ENCODE data around the gene DNM1. TPM values are rescaled to one million over a fixed set of nuclear protein-coding genes. Genes with fewer than 3 reads are reported as not detected.

DNM1 gene
- 10 to 100 TPM; 14.5 to 85.8 (median 54.4) TPM for total RNA-seq

DNA sequence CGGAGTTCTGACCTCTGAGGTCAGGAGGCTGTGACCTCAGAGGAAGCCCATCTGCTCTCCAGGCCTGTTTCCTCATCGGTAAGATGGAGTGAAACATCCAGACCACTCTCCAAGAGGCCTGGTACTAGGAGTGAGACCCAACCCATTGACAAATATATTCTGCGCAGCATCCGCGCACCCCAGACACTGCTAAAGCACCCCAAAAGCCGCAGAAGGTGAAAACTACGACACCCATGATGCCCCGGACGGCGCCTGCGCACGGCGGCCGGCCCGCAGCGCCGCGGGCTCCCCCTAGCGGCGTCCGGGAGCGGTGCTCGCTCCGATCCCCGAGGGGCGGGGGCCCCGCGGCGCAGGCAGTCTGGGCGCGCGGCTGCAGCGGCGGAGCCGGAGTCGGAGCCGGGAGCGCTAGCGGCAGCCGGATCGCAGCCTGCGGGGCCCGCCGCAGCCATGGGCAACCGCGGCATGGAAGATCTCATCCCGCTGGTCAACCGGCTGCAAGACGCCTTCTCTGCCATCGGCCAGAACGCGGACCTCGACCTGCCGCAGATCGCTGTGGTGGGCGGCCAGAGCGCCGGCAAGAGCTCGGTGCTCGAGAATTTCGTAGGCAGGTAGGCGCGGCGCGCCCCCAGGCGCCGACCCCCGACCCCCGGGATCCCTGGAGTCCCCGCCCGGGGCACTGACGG lies at the start of gene DNM1:
Gene DNM1 (plus strand): TSS at position 356 of the 683 bp plus-strand sequence. CDS start 92 bp downstream, at position 448.
- TF ChIP-seq, protein P1, sequence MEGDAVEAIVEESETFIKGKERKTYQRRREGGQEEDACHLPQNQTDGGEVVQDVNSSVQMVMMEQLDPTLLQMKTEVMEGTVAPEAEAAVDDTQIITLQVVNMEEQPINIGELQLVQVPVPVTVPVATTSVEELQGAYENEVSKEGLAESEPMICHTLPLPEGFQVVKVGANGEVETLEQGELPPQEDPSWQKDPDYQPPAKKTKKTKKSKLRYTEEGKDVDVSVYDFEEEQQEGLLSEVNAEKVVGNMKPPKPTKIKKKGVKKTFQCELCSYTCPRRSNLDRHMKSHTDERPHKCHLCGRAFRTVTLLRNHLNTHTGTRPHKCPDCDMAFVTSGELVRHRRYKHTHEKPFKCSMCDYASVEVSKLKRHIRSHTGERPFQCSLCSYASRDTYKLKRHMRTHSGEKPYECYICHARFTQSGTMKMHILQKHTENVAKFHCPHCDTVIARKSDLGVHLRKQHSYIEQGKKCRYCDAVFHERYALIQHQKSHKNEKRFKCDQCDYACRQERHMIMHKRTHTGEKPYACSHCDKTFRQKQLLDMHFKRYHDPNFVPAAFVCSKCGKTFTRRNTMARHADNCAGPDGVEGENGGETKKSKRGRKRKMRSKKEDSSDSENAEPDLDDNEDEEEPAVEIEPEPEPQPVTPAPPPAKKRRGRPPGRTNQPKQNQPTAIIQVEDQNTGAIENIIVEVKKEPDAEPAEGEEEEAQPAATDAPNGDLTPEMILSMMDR (IDR thresholded peaks at IDR 0.05): peak; percentile 79 to 99 (median 98)
- TF ChIP-seq POLR2A (IDR thresholded peaks at IDR 0.05): no peak
- peak; percentile 40 to 79 (median 75) for DNase-seq
- Histone ChIP-seq H3K36me3 (no peaks in the 10 kb centered on the region), H3K9me3 (no peaks in the 10 kb centered on the region), H3K4me3 (peak within 1 kb of the TSS; percentile 54 to 79 (median 73)), H3K27me3 (no peaks in the 10 kb centered on the region), H3K4me1 (peaks cover 0 to 20% (median 9%) of the 10 kb centered on the region in 4 donors), H3K27ac (peak within 1 kb of the TSS in 2 of 4 donors; percentile 11 to 61)

DNA sequence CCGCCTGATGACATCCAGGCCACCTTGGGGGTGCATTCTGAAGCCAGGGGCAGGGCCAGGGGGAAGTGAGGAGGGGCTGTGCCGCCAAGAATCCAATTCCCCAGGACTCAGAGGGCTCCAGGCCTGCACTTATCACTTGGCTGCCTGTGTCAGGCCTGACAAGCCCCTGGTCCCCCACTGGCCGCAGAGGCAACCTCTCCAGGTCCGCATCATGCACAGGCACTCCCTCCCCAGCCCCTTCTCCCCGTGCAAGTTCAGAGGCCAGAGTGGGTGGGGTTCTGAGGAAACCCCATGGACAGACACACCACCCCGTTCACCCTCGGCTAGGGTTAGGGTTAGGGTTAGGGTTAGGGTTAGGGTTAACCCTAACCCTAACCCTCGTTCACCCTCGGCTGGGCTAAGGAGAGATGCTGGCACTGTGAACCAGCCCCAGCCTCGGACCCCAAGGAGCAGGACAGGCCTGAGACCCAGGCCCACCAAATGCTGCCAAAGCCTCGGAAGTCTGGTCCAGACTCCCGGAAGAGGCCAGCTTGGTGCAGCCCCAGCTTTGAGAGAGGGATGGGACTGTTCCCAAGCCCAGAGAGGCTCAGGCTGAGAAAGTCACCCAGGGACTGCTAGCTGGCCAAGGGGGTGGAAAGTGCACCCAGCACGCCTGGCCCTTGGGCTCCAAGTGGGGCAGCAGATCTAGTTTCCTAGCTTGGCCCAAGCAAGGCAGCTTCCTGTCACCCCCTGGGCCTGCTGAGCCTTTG lies 49.1 kb upstream of the DNM1 start:
- H3K27ac ChIP-seq: no peak overlapping the region
- DNase-seq: peak in 1 of 3 donors; percentile 31

DNA sequence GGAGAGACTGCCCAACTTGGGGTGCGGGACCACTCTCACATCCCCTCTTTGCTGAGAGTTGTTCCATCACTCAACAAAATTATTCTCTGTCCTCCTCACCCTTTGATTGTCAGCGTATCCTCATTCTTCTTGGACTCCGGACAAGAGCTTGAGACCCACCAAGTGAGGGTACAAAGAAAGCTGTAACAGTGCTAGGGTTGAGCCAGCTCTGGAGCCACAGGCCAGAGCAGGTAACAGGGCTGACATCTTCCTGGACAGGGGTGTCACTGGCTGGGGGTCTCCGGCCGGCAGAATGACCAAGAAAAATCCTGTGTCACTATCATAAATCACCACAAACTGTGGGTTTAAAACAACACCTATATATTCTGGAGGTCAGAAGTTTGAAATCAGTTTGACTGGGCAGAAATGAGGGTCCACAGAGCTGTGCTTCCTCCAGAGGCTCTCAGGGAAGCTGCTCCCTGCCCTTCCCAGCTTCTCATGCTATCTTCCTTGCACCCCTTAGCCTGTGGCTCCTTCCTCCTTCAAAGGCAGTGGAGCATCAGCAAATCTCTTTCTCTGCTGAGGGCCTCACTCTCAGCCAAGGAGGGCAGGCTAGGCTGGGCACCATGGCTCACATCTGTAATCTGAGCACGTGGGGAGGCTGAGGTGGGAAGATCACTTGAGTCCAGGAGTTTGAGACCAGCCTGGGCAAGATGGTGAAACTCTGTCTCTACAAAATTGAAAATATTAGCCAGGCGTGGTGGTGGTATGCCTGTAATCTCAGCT lies 47.3 kb upstream of the DNM1 start:
- Histone ChIP-seq H3K36me3 (no peaks in the 10 kb centered on the region), H3K4me1 (no peaks in the 10 kb centered on the region), H3K4me3 (no peak overlapping the region), H3K9me3 (no peaks in the 10 kb centered on the region), H3K27me3 (no peaks in the 10 kb centered on the region), H3K27ac (no peak overlapping the region)
- TF ChIP-seq, protein P1 (IDR thresholded peaks at IDR 0.05): no peak
- no peak for TF ChIP-seq POLR2A (IDR thresholded peaks at IDR 0.05)
- DNase-seq: peak in 1 of 3 donors; percentile 12

More for the DNA sequence above, 49.1 kb upstream of the DNM1 start:
- no peaks in the 10 kb centered on the region for H3K9me3 ChIP-seq
- H3K4me1 ChIP-seq: peaks cover 0 to 7% (median 0%) of the 10 kb centered on the region in 4 donors
- H3K36me3 ChIP-seq: no peaks in the 10 kb centered on the region
- TF ChIP-seq POLR2A (IDR thresholded peaks at IDR 0.05): no peak
- TF ChIP-seq, protein P1 (IDR thresholded peaks at IDR 0.05): no peak
- no peaks in the 10 kb centered on the region for H3K27me3 ChIP-seq
- H3K4me3 ChIP-seq: no peak overlapping the region

DNA sequence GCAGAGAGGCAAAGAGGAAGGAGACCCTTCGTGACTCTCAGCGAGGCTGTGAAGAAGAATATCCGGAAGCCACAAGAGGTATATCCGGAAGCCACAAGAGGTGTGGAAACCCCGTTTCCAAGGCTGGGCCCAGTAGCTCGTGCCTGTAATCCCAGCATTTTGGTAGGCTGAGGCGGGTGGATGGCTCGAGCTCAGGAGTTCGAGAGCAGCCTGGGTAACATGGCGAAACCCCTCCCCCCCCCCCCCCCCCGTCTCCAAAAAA lies 43.7 kb upstream of the DNM1 start:
- Histone ChIP-seq H3K36me3 (peaks cover 0 to 18% (median 0%) of the 10 kb centered on the region in 3 donors), H3K4me3 (peak overlapping the region; percentile 66 to 77 (median 69)), H3K9me3 (no peaks in the 10 kb centered on the region), H3K27ac (peak overlapping the region; percentile 67 to 80 (median 78)), H3K4me1 (no peaks in the 10 kb centered on the region), H3K27me3 (no peaks in the 10 kb centered on the region)
- peak in 2 of 3 donors; percentile 38 to 58 for DNase-seq
- no peak for TF ChIP-seq POLR2A (IDR thresholded peaks at IDR 0.05)
- TF ChIP-seq, protein P1 (IDR thresholded peaks at IDR 0.05): no peak

DNA sequence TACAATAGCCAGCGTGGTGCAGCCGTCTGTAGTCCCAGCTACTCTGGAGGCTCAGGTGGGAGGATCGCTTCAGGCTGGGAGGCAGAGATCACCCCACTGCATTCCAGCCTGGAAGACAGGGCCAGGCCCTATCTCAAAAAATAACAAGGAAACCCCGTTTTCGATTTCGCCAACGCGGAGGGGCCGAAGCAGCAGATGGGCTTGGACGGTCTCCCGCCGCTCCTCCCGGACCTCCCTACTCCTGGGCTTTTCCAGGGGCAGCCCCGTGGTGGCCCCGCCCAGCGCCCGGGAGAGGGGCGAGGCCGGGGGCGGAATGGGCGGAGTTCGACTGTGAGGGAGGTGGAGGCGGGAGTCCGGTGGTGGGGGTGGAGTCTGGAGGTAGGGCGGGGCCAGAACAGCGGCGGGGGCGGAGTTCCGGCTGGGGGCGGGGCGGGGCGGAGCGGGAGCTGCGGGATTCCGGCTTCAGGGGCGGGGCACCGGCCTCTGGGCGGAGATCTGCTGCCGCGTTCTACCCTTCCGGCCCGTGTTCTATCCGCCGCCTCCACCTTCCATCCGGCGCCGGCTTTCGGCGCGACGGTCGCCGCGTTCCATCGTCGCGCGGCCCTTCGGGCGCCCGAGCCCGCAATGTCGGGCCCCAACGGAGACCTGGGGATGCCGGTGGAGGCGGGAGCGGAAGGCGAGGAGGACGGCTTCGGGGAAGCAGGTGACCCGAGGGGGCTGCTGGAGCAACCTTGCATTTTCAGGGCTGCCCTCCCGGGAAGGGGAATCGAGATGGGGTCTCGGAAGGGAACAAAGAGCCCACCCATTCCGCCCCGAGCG lies 43.2 kb upstream of the DNM1 start, which contains the start of gene BBLN:
Gene BBLN (plus strand): TSS at position 482 of the 819 bp plus-strand sequence. CDS start 143 bp downstream, at position 625.
- peak within 1 kb of the TSS; percentile 66 to 77 (median 69) for H3K4me3 ChIP-seq
- H3K27ac ChIP-seq: peak within 1 kb of the TSS; percentile 67 to 80 (median 78)
- H3K4me1 ChIP-seq: no peaks in the 10 kb centered on the region
- peak; percentile 92 to 98 (median 97) for DNase-seq
- peaks cover 0 to 21% (median 0%) of the 10 kb centered on the region in 3 donors for H3K36me3 ChIP-seq
- TF ChIP-seq POLR2A (IDR thresholded peaks at IDR 0.05): peak; percentile 42 to 59
- TF ChIP-seq, protein P1 (IDR thresholded peaks at IDR 0.05): no peak
- H3K27me3 ChIP-seq: no peaks in the 10 kb centered on the region
- no peaks in the 10 kb centered on the region for H3K9me3 ChIP-seq
